ENCODE results near the gene OMA1.

DNA sequence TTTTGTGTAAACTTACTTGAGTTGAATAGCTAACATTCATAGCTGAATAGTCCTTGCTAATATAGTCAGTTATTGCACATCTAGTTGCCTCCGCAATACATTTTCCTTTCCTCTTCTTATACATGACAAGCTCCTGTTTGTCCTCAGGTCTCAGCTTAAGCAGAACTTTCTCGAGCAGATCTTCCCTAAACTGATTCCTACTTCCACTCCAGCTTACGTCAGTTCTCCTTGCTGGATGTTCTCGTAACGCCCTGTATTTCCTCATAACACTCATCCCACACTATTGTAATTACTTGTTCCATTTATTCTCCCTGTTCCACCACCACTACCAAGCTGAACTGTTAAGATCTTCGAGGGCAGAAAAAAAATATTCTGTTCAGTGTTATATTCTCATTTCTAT lies 15.1 kb upstream of the OMA1 start:
- no peak for TF ChIP-seq YY1 (IDR thresholded peaks at IDR 0.05; ENCODE audit: low read depth)
- no peak for TF ChIP-seq RAD21 (IDR thresholded peaks at IDR 0.05; ENCODE audit: low read length)
- TF ChIP-seq NFIC (IDR thresholded peaks at IDR 0.05; ENCODE audit: borderline replicate concordance), result no peak
- TF ChIP-seq FOXJ3 (CRISPR knock-in tag; IDR thresholded peaks at IDR 0.05), result no peak
- no peak for TF ChIP-seq CTCF (IDR thresholded peaks at IDR 0.05)
- TF ChIP-seq POLR2AphosphoS5 (IDR thresholded peaks at IDR 0.05; ENCODE audit: low read depth, low read length), result no peak
